Astrocyte of the cerebellum (primary cell): ENCODE data around the gene ALOX5.
"Not testable (repeated sequence)": the region's sequence is repeated elsewhere in the genome, so short reads cannot be mapped to it uniquely, and the experiment has no call there.

Experiments used
- DNase-seq: peaks from one replicate; pipeline ENCODE4 v3.0.0-alpha.2; 2011; ENCODE audit warnings: low read depth
- H3K4me3 ChIP-seq: 2 replicates; pipeline ENCODE4 v1.5.1; 2011; ENCODE audit warnings: mild to moderate bottlenecking, low read depth, low read length, moderate library complexity
- CTCF ChIP-seq: IDR thresholded peaks from 2 replicates; pipeline ENCODE4 v1.5.1; 2012; ENCODE audit warnings: low read length, low read depth, moderate library complexity, mild to moderate bottlenecking; ENCODE audit errors: missing control alignments
- in situ Hi-C: cut with HindIII; loops from 2 replicates; pipeline ENCODE4 v1.10.0; 2017; ENCODE audit warnings: low sequenced_read_pairs

Gene ALOX5

GRCh38 chr10:45480294-45480693 lies 106.3 kb downstream of the ALOX5 start:
- in situ Hi-C loops, result loop anchor here (25.0 kb wide), 1 partner anchor 182 kb away; the partner anchor contains the start of gene ZFAND4
- H3K4me3 ChIP-seq, result no peak overlapping the region
- TF ChIP-seq CTCF, result no peak

GRCh38 chr10:45481100-45481499 lies 107.1 kb downstream of the ALOX5 start:
- not testable (repeated sequence) for DNase-seq, H3K4me3 ChIP-seq
- in situ Hi-C loops, result loop anchor here (25.0 kb wide), 1 partner anchor 181 kb away; the partner anchor contains the start of gene ZFAND4

More at GRCh38 chr10:45480294-45480693, 106.3 kb downstream of the ALOX5 start:
- DNase-seq, result no peak

GRCh38 chr10:45483002-45483401 lies 109.0 kb downstream of the ALOX5 start:
- TF ChIP-seq CTCF, result no peak
- DNase-seq, result no peak
- no peak overlapping the region for H3K4me3 ChIP-seq
- in situ Hi-C loops, result loop anchor here (25.0 kb wide), 1 partner anchor 179 kb away; the partner anchor contains the start of gene ZFAND4

- no peak for DNase-seq
- no peak for TF ChIP-seq CTCF
- H3K4me3 ChIP-seq, result no peak overlapping the region
- in situ Hi-C loops, result loop anchor here (25.0 kb wide), 1 partner anchor 175 kb away; the partner anchor contains the start of gene ZFAND4
These were observed 113.7 kb downstream of the ALOX5 start for GRCh38 chr10:45487735-45488134.

- no peak for TF ChIP-seq CTCF
- DNase-seq, result no peak
These were observed 114.3 kb downstream of the ALOX5 start for GRCh38 chr10:45488365-45488764.

GRCh38 chr10:45490277-45490676 lies 116.3 kb downstream of the ALOX5 start:
- no peak for DNase-seq
- in situ Hi-C loops, result loop anchor here (25.0 kb wide), 1 partner anchor 172 kb away; the partner anchor contains the start of gene ZFAND4
- TF ChIP-seq CTCF, result no peak
- H3K4me3 ChIP-seq, result no peak overlapping the region

More at GRCh38 chr10:45488365-45488764, 114.3 kb downstream of the ALOX5 start:
- H3K4me3 ChIP-seq, result no peak overlapping the region
- in situ Hi-C loops, result loop anchor here (25.0 kb wide), 1 partner anchor 174 kb away; the partner anchor contains the start of gene ZFAND4

- in situ Hi-C loops, result loop anchor here (25.0 kb wide), 1 partner anchor 171 kb away; the partner anchor contains the start of gene ZFAND4
These were observed 117.0 kb downstream of the ALOX5 start for GRCh38 chr10:45491061-45491460.

More at GRCh38 chr10:45491061-45491460, 117.0 kb downstream of the ALOX5 start:
- no peak for TF ChIP-seq CTCF
- H3K4me3 ChIP-seq, result no peak overlapping the region
- no peak for DNase-seq
